ENCODE results near the gene ZRANB2. TPM values are rescaled to one million over a fixed set of nuclear protein-coding genes. Genes with fewer than 3 reads are reported as not detected.
A peak's percentile ranks its signal among the peaks of the same experiment; 100 is the strongest.

Gene ZRANB2
- total RNA-seq, 2 experiments from 2014 or later, result 118 to 119 TPM

GRCh38 chr1:71087713-71088112 lies 6.9 kb upstream of the ZRANB2 start:
- Mint-ChIP-seq H3K4me1 (no peaks in the 10 kb centered on the region), H3K36me3 (no peaks in the 10 kb centered on the region), H3K27ac (no peak overlapping the region), H3K27me3 (peaks cover 19% of the 10 kb centered on the region), H3K4me3 (no peak overlapping the region), H3K9me3 (ENCODE audit: low read depth) (no peaks in the 10 kb centered on the region)
- CTCF ChIA-PET, result no interaction called here
- ATAC-seq (no peak), DNase-seq (no peak)

- peaks cover 19% of the 10 kb centered on the region for H3K27me3 Mint-ChIP-seq
- DNase-seq, result no peak
- no peak for ATAC-seq
- H3K4me3 Mint-ChIP-seq, result no peak overlapping the region
- peaks cover under 1% of the 10 kb centered on the region for H3K4me1 Mint-ChIP-seq
- no peak overlapping the region for H3K27ac Mint-ChIP-seq
- CTCF ChIA-PET, result no interaction called here
- no peaks in the 10 kb centered on the region for H3K36me3 Mint-ChIP-seq
- no peaks in the 10 kb centered on the region for H3K9me3 Mint-ChIP-seq (ENCODE audit: low read depth)
Observed at GRCh38 chr1:71087060-71087459, 6.2 kb upstream of the ZRANB2 start.

DNA sequence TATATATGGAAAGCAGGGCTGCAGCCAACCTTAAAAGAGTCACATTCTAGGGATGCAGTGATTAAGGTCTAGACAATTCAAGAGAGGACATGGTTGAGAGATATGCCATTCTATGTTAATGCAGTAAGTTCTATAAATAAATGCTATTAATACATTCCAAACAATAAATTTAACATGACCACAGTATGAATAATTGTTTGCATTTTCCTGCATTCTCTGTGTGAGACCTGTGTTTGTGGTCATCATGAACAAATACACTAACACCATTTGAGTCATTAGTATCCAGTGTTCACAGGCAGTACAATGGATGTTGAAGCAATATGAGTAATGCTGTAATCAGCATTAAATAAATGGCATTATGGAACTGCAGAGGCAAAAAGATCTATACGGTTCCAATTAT lies 5.5 kb upstream of the ZRANB2 start:
- CTCF ChIA-PET, result no interaction called here
- no peak for DNase-seq
- ATAC-seq, result no peak
- H3K27ac Mint-ChIP-seq, result no peak overlapping the region
- peaks cover 7% of the 10 kb centered on the region for H3K4me1 Mint-ChIP-seq
- H3K27me3 Mint-ChIP-seq, result peaks cover 19% of the 10 kb centered on the region
- no peak overlapping the region for H3K4me3 Mint-ChIP-seq
- no peaks in the 10 kb centered on the region for H3K9me3 Mint-ChIP-seq (ENCODE audit: low read depth)
- no peaks in the 10 kb centered on the region for H3K36me3 Mint-ChIP-seq

- CTCF ChIA-PET, result interaction anchor here (0.8 kb wide), 1 partner anchor 12 kb away, joined by 3 read pairs; no protein-coding TSS in a partner anchor
- no peak for DNase-seq
- Mint-ChIP-seq H3K36me3 (peaks cover 5% of the 10 kb centered on the region), H3K4me1 (peaks cover 18% of the 10 kb centered on the region), H3K27ac (no peak overlapping the region), H3K27me3 (peaks cover 10% of the 10 kb centered on the region), H3K9me3 (ENCODE audit: low read depth) (no peaks in the 10 kb centered on the region), H3K4me3 (no peak overlapping the region)
- no peak for ATAC-seq
Observed at GRCh38 chr1:71083271-71083670, 2.4 kb upstream of the ZRANB2 start.

- DNase-seq, result peak; percentile 41
Observed at GRCh38 chr1:71081697-71082080, 854 bp upstream of the ZRANB2 start.

DNA sequence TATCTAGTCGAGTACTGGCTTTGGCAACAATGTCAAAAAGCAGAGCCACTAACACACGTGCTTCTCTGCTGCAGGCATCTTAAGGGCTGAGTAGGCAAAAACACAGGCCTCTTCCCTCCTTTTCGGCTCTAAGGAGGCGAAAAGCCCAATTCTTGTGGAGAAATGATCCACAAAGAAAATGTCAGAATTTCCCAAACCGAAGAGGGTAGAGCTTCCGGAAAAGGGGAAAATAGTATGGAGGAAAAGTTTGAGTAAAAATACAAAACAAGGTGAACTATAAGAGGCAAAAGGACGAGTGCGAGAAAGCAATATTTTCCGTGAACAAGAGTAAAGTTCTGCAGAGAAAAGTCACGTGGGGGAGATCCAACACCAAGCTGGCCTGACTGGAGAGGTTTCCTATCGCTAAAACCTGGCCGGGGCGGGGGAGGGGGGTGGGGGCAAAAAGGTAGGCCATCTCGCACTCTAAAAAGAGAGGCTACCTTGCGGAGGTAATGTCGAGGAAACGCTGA lies 551 bp downstream of the ZRANB2 start:
- DNase-seq, result peak; percentile 46
- ATAC-seq, result peak; percentile 24
- Mint-ChIP-seq H3K4me3 (peak overlapping the region; percentile 97), H3K27me3 (peaks cover 6% of the 10 kb centered on the region), H3K27ac (peak overlapping the region; percentile 99), H3K9me3 (ENCODE audit: low read depth) (no peaks in the 10 kb centered on the region), H3K36me3 (peaks cover 27% of the 10 kb centered on the region), H3K4me1 (peaks cover 35% of the 10 kb centered on the region)
- CTCF ChIA-PET, result interaction anchor here (0.9 to 2.2 kb wide), 8 partner anchors 11 to 876 kb away, joined by 3 to 11 read pairs (median 4); partner anchors contain the start of genes ANKRD13C and LRRC40

More at GRCh38 chr1:71081697-71082080, 854 bp upstream of the ZRANB2 start:
- Mint-ChIP-seq H3K4me1 (peaks cover 22% of the 10 kb centered on the region), H3K4me3 (peak overlapping the region; percentile 97), H3K27ac (peak overlapping the region; percentile 79), H3K27me3 (peaks cover 6% of the 10 kb centered on the region), H3K36me3 (peaks cover 14% of the 10 kb centered on the region), H3K9me3 (ENCODE audit: low read depth) (no peaks in the 10 kb centered on the region)
- CTCF ChIA-PET, result interaction anchor here (1.0 to 2.2 kb wide), 8 partner anchors 9 to 877 kb away, joined by 3 to 11 read pairs (median 4); partner anchors contain the start of gene LRRC40
- no peak for ATAC-seq

DNA sequence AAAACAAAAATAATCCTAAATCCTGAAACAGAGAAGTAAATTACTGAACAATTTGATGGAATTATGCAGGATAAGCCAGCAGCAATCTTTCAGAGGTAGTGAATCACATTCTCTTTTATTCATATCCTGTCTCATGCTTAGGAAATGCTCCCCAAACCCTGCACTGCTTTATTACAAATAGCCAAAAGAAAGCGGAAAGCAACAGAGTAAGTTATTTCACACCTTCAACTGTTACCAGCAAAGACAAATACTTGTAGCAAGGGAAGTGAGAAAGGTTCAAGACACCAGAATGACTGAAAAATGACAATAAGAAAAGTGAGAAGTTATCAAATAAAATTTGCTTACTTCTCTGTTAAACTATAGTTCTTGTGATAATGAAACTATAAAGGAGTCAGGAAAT lies 6.2 kb downstream of the ZRANB2 start:
- peaks cover 45% of the 10 kb centered on the region for H3K4me1 Mint-ChIP-seq
- H3K27me3 Mint-ChIP-seq, result no peaks in the 10 kb centered on the region
- CTCF ChIA-PET, result no interaction called here
- peak overlapping the region; percentile 73 for H3K27ac Mint-ChIP-seq
- ATAC-seq (peak; percentile 27), DNase-seq (no peak)
- no peaks in the 10 kb centered on the region for H3K9me3 Mint-ChIP-seq (ENCODE audit: low read depth)
- no peak overlapping the region for H3K4me3 Mint-ChIP-seq
- H3K36me3 Mint-ChIP-seq, result peaks cover 61% of the 10 kb centered on the region

DNA sequence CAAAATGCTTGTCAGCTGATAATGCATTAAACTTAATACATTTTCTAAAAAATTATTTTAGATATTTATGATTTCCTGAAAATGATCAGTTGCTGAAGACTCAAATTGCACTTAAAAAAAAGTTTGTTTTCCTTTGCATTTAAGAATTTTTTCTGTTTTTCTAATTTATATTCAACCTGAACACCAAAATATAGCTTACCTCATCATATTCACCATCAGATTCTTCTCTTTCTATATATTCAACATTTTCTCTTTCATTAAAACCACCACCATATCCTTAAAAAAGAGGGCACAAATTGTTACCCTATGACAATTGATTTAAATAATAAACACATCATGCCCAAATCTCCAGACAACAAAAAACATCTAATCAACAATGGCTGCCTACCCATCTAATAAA lies 8.6 kb downstream of the ZRANB2 start:
- DNase-seq (no peak), ATAC-seq (no peak)
- Mint-ChIP-seq H3K27me3 (no peaks in the 10 kb centered on the region), H3K36me3 (peaks cover 65% of the 10 kb centered on the region), H3K4me1 (peaks cover 45% of the 10 kb centered on the region), H3K4me3 (no peak overlapping the region), H3K9me3 (ENCODE audit: low read depth) (no peaks in the 10 kb centered on the region), H3K27ac (peak overlapping the region; percentile 62)
- CTCF ChIA-PET, result no interaction called here

GRCh38 chr1:71071720-71072119 lies 9.1 kb downstream of the ZRANB2 start:
- ATAC-seq, result no peak
- H3K4me1 Mint-ChIP-seq, result peaks cover 45% of the 10 kb centered on the region
- no peak for DNase-seq
- peaks cover 63% of the 10 kb centered on the region for H3K36me3 Mint-ChIP-seq
- no peak overlapping the region for H3K27ac Mint-ChIP-seq
- CTCF ChIA-PET, result no interaction called here
- no peak overlapping the region for H3K4me3 Mint-ChIP-seq
- H3K27me3 Mint-ChIP-seq, result no peaks in the 10 kb centered on the region
- H3K9me3 Mint-ChIP-seq (ENCODE audit: low read depth), result no peaks in the 10 kb centered on the region

DNA sequence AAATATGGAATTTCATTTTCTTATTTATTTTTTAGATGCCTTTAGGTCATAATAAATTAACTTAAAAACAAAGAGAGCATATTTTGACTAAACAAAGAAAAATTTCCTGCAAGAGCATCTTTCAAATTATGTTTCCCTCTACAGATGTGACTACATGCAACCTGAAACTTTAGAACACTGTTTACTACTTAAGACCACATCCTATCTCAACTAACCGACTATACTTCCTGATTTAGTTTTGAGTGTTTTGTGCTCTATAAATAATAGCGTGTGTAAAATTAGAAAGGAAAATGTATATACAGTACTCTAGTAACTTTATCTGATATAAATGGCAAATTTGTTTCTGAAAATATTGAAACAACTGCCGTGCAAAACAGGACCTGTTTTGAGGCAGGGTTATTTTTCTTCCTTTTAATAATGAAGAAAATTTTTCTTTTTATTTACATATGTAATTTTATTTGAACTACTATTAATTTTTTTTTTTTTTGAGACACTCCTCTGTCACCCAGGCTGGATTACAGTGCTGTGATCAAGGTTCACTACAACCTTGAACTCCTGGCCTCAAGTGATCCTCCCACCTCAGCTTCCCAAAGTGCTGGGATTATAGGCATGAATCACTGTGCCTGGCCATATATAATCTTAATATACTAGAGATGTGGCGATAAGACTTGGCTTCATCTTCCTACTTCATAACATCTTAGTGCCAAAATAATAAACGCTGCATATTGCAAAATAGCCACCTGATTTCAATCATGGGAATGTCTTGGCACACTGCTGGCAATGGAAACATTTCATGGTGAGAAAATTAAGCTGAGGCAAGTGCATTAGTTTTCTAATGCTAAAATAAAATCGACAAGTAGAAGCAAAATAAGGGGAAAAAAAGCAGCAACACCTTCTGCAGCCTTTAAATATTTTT lies 12.3 kb downstream of the ZRANB2 start:
- no peaks in the 10 kb centered on the region for H3K27me3 Mint-ChIP-seq
- ATAC-seq (peak; percentile 97), DNase-seq (no peak)
- H3K9me3 Mint-ChIP-seq (ENCODE audit: low read depth), result no peaks in the 10 kb centered on the region
- peaks cover 28% of the 10 kb centered on the region for H3K4me1 Mint-ChIP-seq
- H3K27ac Mint-ChIP-seq, result peak overlapping the region; percentile 75
- H3K4me3 Mint-ChIP-seq, result peak overlapping the region; percentile 18
- peaks cover 58% of the 10 kb centered on the region for H3K36me3 Mint-ChIP-seq
- CTCF ChIA-PET, result interaction anchor here (2.6 kb wide), 1 partner anchor 12 kb away, joined by 11 read pairs; the partner anchor contains the start of gene ZRANB2

GRCh38 chr1:71054791-71055190 lies 26.0 kb downstream of the ZRANB2 start:
- Mint-ChIP-seq H3K9me3 (ENCODE audit: low read depth) (no peaks in the 10 kb centered on the region), H3K27ac (no peak overlapping the region), H3K4me1 (no peaks in the 10 kb centered on the region), H3K36me3 (peaks cover 11% of the 10 kb centered on the region), H3K4me3 (no peak overlapping the region), H3K27me3 (peaks cover 15% of the 10 kb centered on the region)
- DNase-seq (no peak), ATAC-seq (no peak)
- CTCF ChIA-PET, result no interaction called here

DNA sequence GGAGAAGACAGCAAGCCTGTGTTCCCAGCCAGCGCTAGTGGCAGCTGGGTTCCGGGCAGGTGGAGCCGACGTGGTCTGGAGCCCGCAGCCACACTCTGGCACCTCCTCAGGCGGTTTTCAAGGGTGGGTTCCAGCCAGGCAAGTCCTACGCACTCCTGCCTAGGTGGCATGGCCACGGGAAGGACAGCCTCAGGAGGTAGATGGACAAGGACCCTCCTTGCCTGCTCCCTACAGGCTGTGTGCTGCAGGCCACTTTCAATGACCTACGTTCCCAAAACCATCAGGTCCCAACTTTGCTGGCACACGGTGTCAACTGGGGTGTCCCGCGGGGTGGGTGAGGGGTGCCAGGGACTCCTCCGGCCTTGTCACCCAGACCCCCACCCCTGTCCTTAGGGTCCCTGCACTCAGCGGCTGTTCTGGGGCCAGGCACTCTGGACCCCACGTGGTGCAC lies 26.5 kb downstream of the ZRANB2 start:
- no peak overlapping the region for H3K27ac Mint-ChIP-seq
- no peak for DNase-seq

DNA sequence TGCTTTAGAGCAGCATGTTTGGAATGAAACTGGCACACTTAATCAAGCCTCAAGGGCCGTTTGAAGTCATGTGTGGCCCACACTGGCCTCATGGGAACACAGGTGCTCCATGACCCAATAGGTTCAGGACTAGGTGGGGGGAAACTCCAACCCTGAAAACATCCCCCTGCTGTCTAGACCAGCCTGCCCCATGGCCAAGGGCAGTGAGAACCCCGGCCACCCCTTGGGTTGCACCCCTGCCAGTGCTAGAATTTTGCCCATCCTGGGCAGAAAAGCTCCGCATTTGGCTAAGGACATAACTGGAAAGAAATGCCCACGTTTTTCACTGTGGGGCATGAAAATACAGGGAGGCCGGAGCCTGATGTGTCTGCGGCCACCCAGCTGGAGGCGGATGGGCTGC lies 27.1 kb downstream of the ZRANB2 start:
- Mint-ChIP-seq H3K27ac (no peak overlapping the region), H3K9me3 (ENCODE audit: low read depth) (no peaks in the 10 kb centered on the region), H3K4me1 (no peaks in the 10 kb centered on the region), H3K4me3 (no peak overlapping the region), H3K36me3 (peaks cover 5% of the 10 kb centered on the region), H3K27me3 (peaks cover 22% of the 10 kb centered on the region)
- CTCF ChIA-PET, result no interaction called here
- no peak for ATAC-seq
- DNase-seq, result no peak

More for the DNA sequence above, 26.5 kb downstream of the ZRANB2 start:
- Mint-ChIP-seq H3K27me3 (peaks cover 17% of the 10 kb centered on the region), H3K9me3 (ENCODE audit: low read depth) (no peaks in the 10 kb centered on the region), H3K4me3 (no peak overlapping the region), H3K4me1 (no peaks in the 10 kb centered on the region), H3K36me3 (peaks cover 8% of the 10 kb centered on the region)
- no peak for ATAC-seq
- CTCF ChIA-PET, result no interaction called here

GRCh38 chr1:71053146-71053545 lies 27.7 kb downstream of the ZRANB2 start:
- CTCF ChIA-PET, result no interaction called here
- Mint-ChIP-seq H3K4me3 (no peak overlapping the region), H3K4me1 (peaks cover under 1% of the 10 kb centered on the region), H3K27ac (no peak overlapping the region), H3K9me3 (ENCODE audit: low read depth) (no peaks in the 10 kb centered on the region), H3K27me3 (peaks cover 28% of the 10 kb centered on the region), H3K36me3 (peaks cover 5% of the 10 kb centered on the region)
- no peak for ATAC-seq
- no peak for DNase-seq
